GM12878 (cell line): Measurements from ENCODE around the gene REST. TPM values are rescaled to one million over a fixed set of nuclear protein-coding genes. Genes with fewer than 3 reads are reported as not detected.
"Not testable (repeated sequence)": the region's sequence is repeated elsewhere in the genome, so short reads cannot be mapped to it uniquely, and the experiment has no call there.

ENCODE experiments used
- ATAC-seq: fragments of 200-7000 bp; cut with Tn5 transposase; 3 replicates; pipeline ENCODE4 v1.9.1; 2020; ENCODE audit warnings: mild to moderate bottlenecking, moderate library complexity
- BruUV-seq: library from RNA; stranded (reverse); fragments of 400-500 nt; replicated peaks from 2 replicates; lab custom pipeline; 2021; lab: Mats Ljungman, UMichigan
- CTCF ChIA-PET: fragments of 300-600 bp; sonication (Branson Sonifier 250); formaldehyde crosslinking; extraction: SDS; loops from one replicate; lab custom pipeline; 2021; ENCODE audit warnings: inconsistent platforms; lab: Yijun Ruan, JAX
- POLR2A ChIA-PET: fragments of 350-600 bp; formaldehyde crosslinking; extraction: SDS; loops from one replicate; lab custom pipeline; 2021; ENCODE audit warnings: inconsistent platforms; lab: Charles Lee
- RAD21 ChIA-PET: fragments of 300-600 bp; sonication (Branson Sonifier 250); formaldehyde crosslinking; loops from one replicate; lab custom pipeline; 2023; ENCODE audit warnings: antibody characterized with exemption; ENCODE audit not compliant: unreplicated experiment; lab: Charles Lee
- SMC1A ChIA-PET: fragments of 300-600 bp; sonication (Branson Sonifier 250); formaldehyde crosslinking; loops from one replicate; lab custom pipeline; 2023; ENCODE audit not compliant: unreplicated experiment, uncharacterized antibody; lab: Charles Lee
- DNase-seq: peaks from one replicate; pipeline ENCODE4 v3.0.0-alpha.2; 2011; ENCODE audit warnings: low read depth, low spot score
- FAIRE-seq: peaks from 3 replicates; lab custom pipeline; 2011; peaks lifted over from hg19 to GRCh38; lab: Jason Lieb, UNC
- H2AFZ ChIP-seq: 2 replicates; pipeline ENCODE4 v1.6.0; 2011; ENCODE audit warnings: low read depth, low read length, control low read depth; ENCODE audit not compliant: control insufficient read depth
- H3K27ac ChIP-seq: 2 replicates; pipeline ENCODE4 v1.5.1; 2011; ENCODE audit warnings: control low read depth; ENCODE audit not compliant: control insufficient read depth, insufficient read depth
- H3K27me3 ChIP-seq, 2 experiments: replicated peaks in 1 of 2; 2 replicates each; pipeline versions ENCODE4 v1.6.0 to v1.6.1; 2011; ENCODE audit warnings: low read length in 1 of 2; ENCODE audit not compliant: control insufficient read depth in 2 of 2, insufficient read depth in 2 of 2
- H3K36me3 ChIP-seq, 2 experiments: 2 replicates each; pipeline ENCODE4 v1.5.1; 2011; ENCODE audit warnings: low read length in 1 of 2; ENCODE audit not compliant: control insufficient read depth in 2 of 2, insufficient read depth in 2 of 2
- H3K4me1 ChIP-seq: 2 replicates; pipeline ENCODE4 v1.6.1; 2011; ENCODE audit warnings: mild to moderate bottlenecking, low read length, moderate library complexity, mixed read lengths; ENCODE audit not compliant: control insufficient read depth, insufficient read depth
- H3K4me2 ChIP-seq: 2 replicates; pipeline ENCODE4 v1.6.0; 2011; ENCODE audit warnings: control low read depth; ENCODE audit not compliant: control insufficient read depth, insufficient read depth
- H3K4me3 ChIP-seq: fragments of 200-600 bp; sonication (generic); 2 replicates; pipeline ENCODE4 v1.5.1; 2016
- H3K79me2 ChIP-seq: 2 replicates; pipeline ENCODE4 v1.6.0; 2011; ENCODE audit warnings: low read length; ENCODE audit not compliant: control insufficient read depth, insufficient read depth
- H3K9ac ChIP-seq: 2 replicates; pipeline ENCODE4 v1.8.0; 2011; ENCODE audit warnings: low read length, control low read depth, mixed read lengths; ENCODE audit not compliant: control insufficient read depth, insufficient read depth
- H3K9me3 ChIP-seq: replicated peaks from 3 replicates; pipeline ENCODE4 v1.5.1; 2011; ENCODE audit warnings: mild to moderate bottlenecking, low read length; ENCODE audit not compliant: control insufficient read depth, insufficient read depth
- H4K20me1 ChIP-seq: 2 replicates; pipeline ENCODE4 v1.6.0; 2011; ENCODE audit not compliant: control insufficient read depth, insufficient read depth
- CTCF ChIP-seq, 3 experiments: IDR thresholded peaks in 2 of 3; conservative IDR thresholded peaks in 1 of 3; 2 replicates each; pipeline ENCODE4 v1.5.1; 2011; ENCODE audit warnings: low read depth in 3 of 3, low read length in 3 of 3, mild to moderate bottlenecking in 3 of 3, control low read depth in 2 of 3, moderate library complexity in 2 of 3, inconsistent platforms in 1 of 3, mixed read lengths in 1 of 3; ENCODE audit not compliant: control insufficient read depth in 2 of 3, insufficient read depth in 1 of 3; ENCODE audit errors: extremely low read depth in 1 of 3
- E4F1 ChIP-seq: fragments of 450-650 bp; IDR thresholded peaks from 2 replicates; pipeline ENCODE4 v1.6.1; 2018; ENCODE audit warnings: borderline replicate concordance, mild to moderate bottlenecking; ENCODE audit not compliant: partially characterized antibody
- NR2C2 ChIP-seq: IDR thresholded peaks from 2 replicates; pipeline ENCODE4 v1.6.1; 2011; ENCODE audit warnings: borderline replicate concordance, low read depth; ENCODE audit not compliant: control insufficient read depth, insufficient read length
- SIX5 ChIP-seq: IDR thresholded peaks from 2 replicates; pipeline ENCODE4 v1.6.1; 2011; ENCODE audit warnings: mild to moderate bottlenecking, low read depth, low read length, moderate library complexity; ENCODE audit not compliant: severe bottlenecking
- WGBS: methylation state at CpG from one replicate; pipeline ENCODE4 v1.1.6; 2016; ENCODE audit warnings: low lambda C conversion rate; ENCODE audit not compliant: insufficient replicate concordance, insufficient coverage; ENCODE audit errors: missing lambda C conversion rate; 5-methylcytosine and 5-hydroxymethylcytosine counted together
- in situ Hi-C: fragments of 300-500 bp; cut with MboI; formaldehyde crosslinking; loops from 9 replicates; pipeline ENCODE4 v1.14.3; 2018; ENCODE audit warnings: mixed read lengths
- intact Hi-C: fragments of 100-400 bp; cut with micrococcal nuclease; formaldehyde crosslinking; loops from one replicate; pipeline ENCODE4 v1.14.2; 2022; ENCODE audit not compliant: unreplicated experiment
- polyA plus RNA-seq, 11 experiments: library from polyadenylated mRNA; depleted of rRNA in 4 of 11; unstranded in 6 of 11; stranded (reverse) in 5 of 11; fragments of >200 nt; fragmentation: Nextera tagmentation in 4 of 11; fragmentation: Illumina TruSeq in 1 of 11; extraction: Ambion mirVana in 4 of 11; extraction: Trizol in 1 of 11; gene quantifications; 1 replicate in 1 of 11; 2 replicates in 10 of 11; pipeline versions ENCODE4 v1.2.1 to v1.2.3, GENCODE V29; 2011 to 2016; ENCODE audit warnings: inconsistent platforms in 2 of 11, missing spikeins in 2 of 11, low read depth in 1 of 11
- total RNA-seq, 4 experiments: library from RNA; depleted of rRNA in 3 of 4; stranded (reverse); fragments of >200 nt in 3 of 4; fragmentation: Illumina TruSeq in 1 of 4; extraction: Trizol in 1 of 4; gene quantifications; 2 replicates each; pipeline versions ENCODE4 v1.2.1 to v1.2.3, GENCODE V29; 2013 to 2021

The REST gene
- total and polyA plus RNA-seq, 10 of the 15 experiments (the other 5 are each of a cell fraction or from before 2014, with no cell fraction given) = 3.7 to 36.3 (median 20.4) TPM

- no peak for TF ChIP-seq CTCF (IDR thresholded peaks at IDR 0.05 in 2 of 3, conservative IDR thresholded peaks at IDR 0.05 in 1 of 3; ENCODE audit: control insufficient read depth in 2 of 3, extremely low read depth in 1 of 3, insufficient read depth in 1 of 3, low read depth in 3 of 3, low read length in 3 of 3)
- no peak for TF ChIP-seq NR2C2
- no peak for TF ChIP-seq SIX5
- TF ChIP-seq E4F1 = no peak
Observed at GRCh38 chr4:56937262-56937661, 29.6 kb downstream of the REST start (continued).

GRCh38 chr4:56939826-56940225, 32.1 kb downstream of the REST start:
- SMC1A ChIA-PET, H3K4me3 ChIP-seq, H3K9me3 ChIP-seq, RAD21 ChIA-PET, CTCF ChIA-PET, H3K27ac ChIP-seq, H2AFZ ChIP-seq, H3K4me2 ChIP-seq, H4K20me1 ChIP-seq, H3K27me3 ChIP-seq, H3K36me3 ChIP-seq, ATAC-seq, BruUV-seq, FAIRE-seq, DNase-seq, H3K4me1 ChIP-seq, in situ Hi-C loops, intact Hi-C loops, H3K79me2 ChIP-seq, H3K9ac ChIP-seq: not testable (repeated sequence)
- POLR2A ChIA-PET = interaction anchor here (0.6 kb wide), 1 partner anchor 22 kb away, joined by 3 read pairs; no protein-coding TSS in a partner anchor
- WGBS = over 99% methylated on average over 14 of the region's 14 CpGs
